Measurements from ENCODE around the gene AZIN2.
"Not testable (repeated sequence)": the region's sequence is repeated elsewhere in the genome, so short reads cannot be mapped to it uniquely, and the experiment has no call there.

The AZIN2 gene

GRCh38 chr1:33093004-33093403 lies 12.1 kb downstream of the AZIN2 start:
- DNase-seq (ENCODE audit: low read depth in 2 of 2, low spot score in 1 of 2), result no peak

- DNase-seq (ENCODE audit: low read depth in 2 of 2, low spot score in 1 of 2), result no peak
Measured at GRCh38 chr1:33094486-33094885, 13.5 kb downstream of the AZIN2 start.

- DNase-seq (ENCODE audit: low read depth in 2 of 2, low spot score in 1 of 2), result no peak
Measured at GRCh38 chr1:33094971-33095604, 14.1 kb downstream of the AZIN2 start.

GRCh38 chr1:33096363-33097005 lies 15.5 kb downstream of the AZIN2 start:
- no peak for DNase-seq (ENCODE audit: low read depth in 2 of 2, low spot score in 1 of 2)

GRCh38 chr1:33097137-33097611 lies 16.2 kb downstream of the AZIN2 start:
- no peak for DNase-seq (ENCODE audit: low read depth in 2 of 2, low spot score in 1 of 2)

GRCh38 chr1:33097762-33098161 lies 16.8 kb downstream of the AZIN2 start:
- no peak for DNase-seq (ENCODE audit: low read depth in 2 of 2, low spot score in 1 of 2)

- no peak for DNase-seq (ENCODE audit: low read depth in 2 of 2, low spot score in 1 of 2)
Measured at GRCh38 chr1:33098371-33098770, 17.4 kb downstream of the AZIN2 start.

- peak; percentile 19 to 37 for DNase-seq (ENCODE audit: low read depth in 2 of 2, low spot score in 1 of 2)
Measured at GRCh38 chr1:33099290-33100118, 18.6 kb downstream of the AZIN2 start.

GRCh38 chr1:33100119-33100415 lies 19.1 kb downstream of the AZIN2 start:
- DNase-seq (ENCODE audit: low read depth in 2 of 2, low spot score in 1 of 2), result not testable (repeated sequence)

- no peak for DNase-seq (ENCODE audit: low read depth in 2 of 2, low spot score in 1 of 2)
Measured at GRCh38 chr1:33110477-33110876, 29.5 kb downstream of the AZIN2 start.

- no peak for DNase-seq (ENCODE audit: low read depth in 2 of 2, low spot score in 1 of 2)
Measured at GRCh38 chr1:33111965-33112364, 31.0 kb downstream of the AZIN2 start.

GRCh38 chr1:33117440-33118085 lies 36.6 kb downstream of the AZIN2 start:
- no peak for DNase-seq (ENCODE audit: low read depth in 2 of 2, low spot score in 1 of 2)

GRCh38 chr1:33118274-33118673 lies 37.3 kb downstream of the AZIN2 start:
- no peak for DNase-seq (ENCODE audit: low read depth in 2 of 2, low spot score in 1 of 2)

GRCh38 chr1:33119050-33119449 lies 38.1 kb downstream of the AZIN2 start:
- no peak for DNase-seq (ENCODE audit: low read depth in 2 of 2, low spot score in 1 of 2)

GRCh38 chr1:33119532-33120217 lies 38.7 kb downstream of the AZIN2 start:
- no peak for DNase-seq (ENCODE audit: low read depth in 2 of 2, low spot score in 1 of 2)

GRCh38 chr1:33120436-33121231 lies 39.7 kb downstream of the AZIN2 start:
- DNase-seq (ENCODE audit: low read depth in 2 of 2, low spot score in 1 of 2), result no peak

GRCh38 chr1:33121728-33122127 lies 40.8 kb downstream of the AZIN2 start:
- DNase-seq (ENCODE audit: low read depth in 2 of 2, low spot score in 1 of 2), result no peak

GRCh38 chr1:33122483-33123178 lies 41.7 kb downstream of the AZIN2 start:
- DNase-seq (ENCODE audit: low read depth in 2 of 2, low spot score in 1 of 2), result no peak

GRCh38 chr1:33123266-33123665 lies 42.3 kb downstream of the AZIN2 start:
- no peak for DNase-seq (ENCODE audit: low read depth in 2 of 2, low spot score in 1 of 2)

GRCh38 chr1:33124647-33125046 lies 43.7 kb downstream of the AZIN2 start:
- not testable (repeated sequence) for DNase-seq (ENCODE audit: low read depth in 2 of 2, low spot score in 1 of 2)

Data from stimulated activated CD8-positive, alpha-beta memory T cell treated with anti-CD3 and anti-CD28 coated beads, Interleukin-4, amount 100 ng/mL, for 1 hour (primary cell).